Caco-2 (cell line): Measurements from ENCODE around the gene CRB2. TPM values are rescaled to one million over a fixed set of nuclear protein-coding genes. Genes with fewer than 3 reads are reported as not detected.

Experiments used
- BruUV-seq: library from RNA; stranded (reverse); fragments of 400-500 nt; replicated peaks from 2 replicates; lab custom pipeline; 2021; lab: Mats Ljungman, UMichigan
- CTCF ChIA-PET: fragments of 300-600 bp; sonication (Branson Sonifier 250); formaldehyde crosslinking; loops from one replicate; lab custom pipeline; 2022; ENCODE audit warnings: antibody characterized with exemption; lab: Charles Lee
- POLR2A ChIA-PET: fragments of 300-600 bp; sonication (Branson Sonifier 250); formaldehyde crosslinking; loops from one replicate; lab custom pipeline; 2022; ENCODE audit warnings: antibody characterized with exemption; lab: Charles Lee
- DNase-seq, 2 experiments: peaks; one replicate each; pipeline versions ENCODE4 v3.0.0 to v3.0.0-alpha.2; 2020 to 2022
- H3K27me3 ChIP-seq: replicated peaks from 2 replicates; pipeline ENCODE4 v1.6.0; 2011; ENCODE audit warnings: low read length; ENCODE audit not compliant: control insufficient read depth, insufficient read depth
- H3K36me3 ChIP-seq: 2 replicates; pipeline ENCODE4 v1.5.1; 2011; ENCODE audit warnings: low read length; ENCODE audit not compliant: control insufficient read depth, insufficient read depth
- H3K4me1 ChIP-seq: fragments of 250-450 bp; sonication (Bioruptor Pico); 2 replicates; pipeline ENCODE4 v1.5.1; 2020; ENCODE audit warnings: mild to moderate bottlenecking
- H3K4me3 ChIP-seq: 2 replicates; pipeline ENCODE4 v1.5.1; 2011; ENCODE audit warnings: low read depth, mild to moderate bottlenecking, control low read depth, low read length
- H3K9me3 ChIP-seq: fragments of 250-450 bp; sonication (Bioruptor Pico); 2 replicates; pipeline ENCODE4 v1.5.1; 2020; ENCODE audit warnings: mild to moderate bottlenecking, moderate library complexity
- H3K27ac Mint-ChIP-seq: one replicate; pipeline ENCODE4 v1.8.0; 2022; ENCODE audit warnings: mixed read lengths; ENCODE audit not compliant: unreplicated experiment
- H3K27me3 Mint-ChIP-seq: one replicate; pipeline ENCODE4 v1.8.0; 2022; ENCODE audit warnings: mixed read lengths; ENCODE audit not compliant: insufficient read depth, unreplicated experiment
- H3K36me3 Mint-ChIP-seq: one replicate; pipeline ENCODE4 v1.8.0; 2022; ENCODE audit warnings: mild to moderate bottlenecking, mixed read lengths; ENCODE audit not compliant: insufficient read depth, unreplicated experiment
- H3K4me1 Mint-ChIP-seq: one replicate; pipeline ENCODE4 v1.8.0; 2022; ENCODE audit warnings: low read depth, mixed read lengths; ENCODE audit not compliant: unreplicated experiment
- H3K4me3 Mint-ChIP-seq: one replicate; pipeline ENCODE4 v1.8.0; 2022; ENCODE audit warnings: mild to moderate bottlenecking, moderate library complexity, mixed read lengths; ENCODE audit not compliant: unreplicated experiment
- H3K9me3 Mint-ChIP-seq: one replicate; pipeline ENCODE4 v1.8.0; 2022; ENCODE audit warnings: mixed read lengths; ENCODE audit not compliant: unreplicated experiment
- CTCF ChIP-seq, 2 experiments: fragments of 200-600 bp in 1 of 2; IDR thresholded peaks; 1 replicate in 1 of 2; 2 replicates in 1 of 2; pipeline versions ENCODE4 v1.5.1 to v1.8.0; 2011 to 2022; ENCODE audit warnings: antibody characterized with exemption in 1 of 2, control low read depth in 1 of 2, inconsistent platforms in 1 of 2, low read depth in 1 of 2, low read length in 1 of 2, mild to moderate bottlenecking in 1 of 2, moderate library complexity in 1 of 2; ENCODE audit not compliant: insufficient read depth in 1 of 2, severe bottlenecking in 1 of 2, unreplicated experiment in 1 of 2
- intact Hi-C: fragments of 100-400 bp; cut with micrococcal nuclease; formaldehyde crosslinking; loops from one replicate; pipeline ENCODE4 v1.10.0; 2022; ENCODE audit not compliant: unreplicated experiment
- total RNA-seq: library from RNA; stranded (reverse); gene quantifications from 2 replicates; pipeline ENCODE4 v1.2.3, GENCODE V29; 2022

The CRB2 gene
- total RNA-seq, 1 experiment from 2014 or later = 0.34 TPM

DNA sequence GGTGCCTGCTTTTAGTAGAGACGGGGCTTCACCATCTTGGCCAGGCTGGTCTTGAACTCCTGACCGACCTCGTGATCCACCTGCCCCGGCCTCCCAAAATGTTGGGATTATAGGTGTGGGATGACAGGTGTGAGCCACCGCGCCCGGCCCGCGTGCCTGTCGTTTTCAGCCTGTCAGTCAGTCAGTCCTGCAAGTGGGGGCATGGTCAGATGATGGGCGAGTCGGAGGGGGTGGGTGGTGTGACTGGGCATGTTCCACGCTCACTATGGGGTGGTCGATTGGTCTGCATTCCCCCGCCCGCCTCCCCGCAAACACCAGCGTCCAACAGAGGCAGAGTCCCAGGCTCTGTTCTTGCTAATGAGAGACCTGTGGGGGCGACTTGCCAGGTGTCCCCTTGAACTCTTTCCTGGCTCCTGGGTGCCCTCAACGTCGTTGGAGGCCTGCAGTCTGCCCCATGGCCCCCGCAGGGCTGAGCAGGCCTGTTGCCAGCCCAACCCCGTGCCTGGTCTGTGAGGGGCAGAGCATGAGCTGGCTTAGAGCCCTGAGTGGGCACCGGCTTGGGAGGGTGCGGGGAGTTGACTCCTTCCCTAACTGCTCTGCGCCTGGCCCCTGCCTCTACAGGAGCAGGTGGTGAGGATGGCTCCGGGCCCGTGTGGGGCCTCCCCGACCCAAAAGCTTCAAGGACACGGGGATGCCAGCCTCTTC is 23.1 kb downstream of the CRB2 start:
- no peak for DNase-seq
- peaks cover 25% of the 10 kb centered on the region for H3K36me3 Mint-ChIP-seq
- Histone ChIP-seq H3K4me1 (peaks cover 27% of the 10 kb centered on the region), H3K9me3 (no peaks in the 10 kb centered on the region), H3K27me3 (no peaks in the 10 kb centered on the region), H3K36me3 (peaks cover 1% of the 10 kb centered on the region), H3K4me3 (no peak overlapping the region)
- ChIA-PET CTCF (interaction anchor here (0.6 kb wide), 1 partner anchor 17 kb away, joined by 5 read pairs; no protein-coding TSS in a partner anchor), POLR2A (no interaction called here)
- peaks cover 25% of the 10 kb centered on the region for H3K4me1 Mint-ChIP-seq
- H3K9me3 Mint-ChIP-seq = no peaks in the 10 kb centered on the region
- TF ChIP-seq CTCF (IDR thresholded peaks at IDR 0.05; ENCODE audit: insufficient read depth in 1 of 2, low read depth in 1 of 2, low read length in 1 of 2, severe bottlenecking in 1 of 2, unreplicated experiment in 1 of 2) = no peak
- H3K27me3 Mint-ChIP-seq = no peaks in the 10 kb centered on the region
- H3K27ac Mint-ChIP-seq = no peak overlapping the region
- H3K4me3 Mint-ChIP-seq = no peak overlapping the region
- no TSS peak for BruUV-seq
- intact Hi-C loops = no loop called here

DNA sequence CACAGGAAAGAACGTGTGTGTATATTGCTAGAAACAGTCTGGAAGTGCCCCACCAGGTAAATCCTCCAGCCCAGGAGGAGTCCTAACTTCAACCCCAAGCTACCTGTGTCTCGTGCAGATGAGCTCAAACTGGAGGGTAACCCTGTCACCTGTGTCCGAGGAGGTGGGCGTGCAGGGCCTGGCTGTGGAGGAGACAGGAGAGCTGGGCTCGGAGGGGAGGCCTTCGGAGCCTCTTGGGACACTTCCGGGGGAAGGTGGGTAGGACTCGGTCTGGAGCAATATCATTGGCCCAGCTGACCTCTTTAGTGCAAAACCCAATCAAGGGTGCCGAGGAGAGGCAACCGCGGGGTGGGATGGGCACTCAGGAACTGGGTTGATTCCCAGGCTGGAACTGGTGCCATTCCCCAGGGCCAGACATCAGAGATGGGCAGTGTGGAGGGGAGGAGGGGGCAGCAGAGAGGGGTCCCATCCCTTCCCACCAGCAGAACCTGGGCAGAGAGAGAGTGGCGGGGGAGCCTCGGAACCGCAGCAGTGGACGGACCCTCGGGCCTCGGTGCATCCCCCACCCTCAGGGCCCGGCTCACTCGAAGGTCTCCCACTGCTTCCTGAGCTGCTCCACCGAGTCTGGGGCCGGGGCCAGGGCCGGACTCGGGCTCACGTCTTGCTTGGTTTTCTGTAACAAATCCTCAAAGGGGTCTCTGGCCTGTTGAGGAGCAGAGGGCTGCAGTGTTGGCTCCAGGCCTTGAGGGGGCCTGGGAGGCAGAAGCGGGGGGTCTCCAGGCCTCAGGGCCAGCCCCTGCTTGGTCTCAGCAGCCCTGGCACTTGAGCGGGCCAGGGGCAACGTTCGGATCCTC is 25.1 kb downstream of the CRB2 start:
- Mint-ChIP-seq H3K4me3 (no peak overlapping the region), H3K27ac (no peak overlapping the region), H3K9me3 (no peaks in the 10 kb centered on the region), H3K4me1 (peaks cover 14% of the 10 kb centered on the region), H3K36me3 (peaks cover 29% of the 10 kb centered on the region), H3K27me3 (no peaks in the 10 kb centered on the region)
- peaks cover 1% of the 10 kb centered on the region for H3K36me3 ChIP-seq
- H3K4me3 ChIP-seq = no peak overlapping the region
- no peak for TF ChIP-seq CTCF (IDR thresholded peaks at IDR 0.05; ENCODE audit: insufficient read depth in 1 of 2, low read depth in 1 of 2, low read length in 1 of 2, severe bottlenecking in 1 of 2, unreplicated experiment in 1 of 2)
- H3K9me3 ChIP-seq = no peaks in the 10 kb centered on the region
- no peaks in the 10 kb centered on the region for H3K27me3 ChIP-seq
- intact Hi-C loops = no loop called here
- CTCF ChIA-PET = interaction anchor here (1.0 kb wide), 1 partner anchor 21 kb away, joined by 3 read pairs; no protein-coding TSS in a partner anchor
- POLR2A ChIA-PET = interaction anchor here (0.6 kb wide), 1 partner anchor 456 kb away, joined by 5 read pairs; no protein-coding TSS in a partner anchor
- DNase-seq = no peak
- BruUV-seq = no TSS peak
- H3K4me1 ChIP-seq = peaks cover 10% of the 10 kb centered on the region

DNA sequence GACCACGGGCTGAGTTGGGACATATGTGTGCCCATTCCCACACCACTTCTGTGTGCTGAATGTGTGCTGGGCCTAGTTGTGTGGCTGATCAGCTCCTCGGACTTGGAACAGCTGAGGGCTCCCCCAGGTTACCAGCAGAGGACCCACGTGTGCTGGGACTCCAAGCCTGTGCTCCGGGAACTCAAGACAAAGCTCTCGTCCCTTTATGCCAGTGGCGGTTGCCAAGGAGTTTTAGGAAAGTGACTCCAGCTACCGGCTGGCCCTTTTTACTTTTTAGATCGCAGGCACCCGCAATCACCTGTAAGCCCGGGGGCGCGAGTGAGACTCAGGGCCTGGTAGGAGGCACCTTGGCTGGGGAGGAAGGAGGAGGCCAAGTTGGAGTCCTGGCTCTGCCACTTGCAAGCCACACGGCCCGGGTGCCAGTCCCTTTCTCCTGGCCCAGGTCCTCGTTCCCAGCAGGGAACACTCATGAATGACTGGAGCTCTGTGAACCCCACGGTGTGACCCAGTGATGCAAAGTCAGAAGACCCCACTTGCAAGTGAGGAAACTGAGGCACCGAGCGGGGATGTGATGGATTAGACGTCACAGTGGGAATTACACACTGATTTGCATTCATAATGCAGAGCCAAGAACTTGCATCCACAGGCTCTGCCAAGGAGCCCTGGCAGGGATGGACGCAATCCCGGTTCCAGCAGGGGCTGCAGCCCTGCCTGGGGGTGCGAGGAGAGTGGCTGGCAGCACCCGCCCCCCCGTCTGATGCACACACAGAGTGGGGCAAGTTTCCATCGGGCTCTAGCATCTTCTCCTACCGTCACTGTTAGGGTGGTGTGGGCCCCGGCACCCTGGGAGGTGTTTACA is 26.9 kb downstream of the CRB2 start:
- no peaks in the 10 kb centered on the region for H3K4me1 Mint-ChIP-seq
- no peaks in the 10 kb centered on the region for H3K9me3 ChIP-seq
- BruUV-seq = no TSS peak
- POLR2A ChIA-PET = no interaction called here
- H3K27me3 Mint-ChIP-seq = no peaks in the 10 kb centered on the region
- H3K4me3 ChIP-seq = no peak overlapping the region
- no peak for TF ChIP-seq CTCF (IDR thresholded peaks at IDR 0.05; ENCODE audit: insufficient read depth in 1 of 2, low read depth in 1 of 2, low read length in 1 of 2, severe bottlenecking in 1 of 2, unreplicated experiment in 1 of 2)
- no peaks in the 10 kb centered on the region for H3K9me3 Mint-ChIP-seq
- H3K27ac Mint-ChIP-seq = no peak overlapping the region
- DNase-seq = no peak
- CTCF ChIA-PET = no interaction called here
- intact Hi-C loops = no loop called here
- H3K36me3 ChIP-seq = peaks cover 1% of the 10 kb centered on the region
- no peak overlapping the region for H3K4me3 Mint-ChIP-seq
- H3K36me3 Mint-ChIP-seq = peaks cover 20% of the 10 kb centered on the region
- no peaks in the 10 kb centered on the region for H3K27me3 ChIP-seq
- H3K4me1 ChIP-seq = no peaks in the 10 kb centered on the region
